COLO668 (cell line): ENCODE results near the gene TEDC2.
"Not testable (repeated sequence)": the region's sequence is repeated elsewhere in the genome, so short reads cannot be mapped to it uniquely, and the experiment has no call there.

Source experiments
- DNase-seq: peaks from one replicate; lab custom pipeline; 2025; ENCODE audit not compliant: unreplicated experiment; lab: John Stamatoyannopoulos, UW

TEDC2 gene

GRCh38 chr16:2437032-2437790, 22.7 kb upstream of the TEDC2 start:
- no peak for DNase-seq

GRCh38 chr16:2438121-2438520, 21.8 kb upstream of the TEDC2 start:
- no peak for DNase-seq

GRCh38 chr16:2439598-2439997, 20.3 kb upstream of the TEDC2 start:
- DNase-seq, result no peak

GRCh38 chr16:2441143-2441804, 18.6 kb upstream of the TEDC2 start:
- not testable (repeated sequence) for DNase-seq

- no peak for DNase-seq
Observed at GRCh38 chr16:2443555-2443954, 16.4 kb upstream of the TEDC2 start.

GRCh38 chr16:2447920-2448583, 11.9 kb upstream of the TEDC2 start:
- no peak for DNase-seq

- DNase-seq, result no peak
Observed at GRCh38 chr16:2449118-2449517, 10.8 kb upstream of the TEDC2 start.

GRCh38 chr16:2450535-2450934, 9.4 kb upstream of the TEDC2 start:
- DNase-seq, result no peak

GRCh38 chr16:2450975-2451381, 8.9 kb upstream of the TEDC2 start:
- DNase-seq, result no peak

- DNase-seq, result no peak
Observed at GRCh38 chr16:2451851-2452320, 8.0 kb upstream of the TEDC2 start.

- DNase-seq, result no peak
Observed at GRCh38 chr16:2452650-2453049, 7.3 kb upstream of the TEDC2 start.

GRCh38 chr16:2455081-2455845, 4.6 kb upstream of the TEDC2 start:
- no peak for DNase-seq

GRCh38 chr16:2456551-2457153, 3.3 kb upstream of the TEDC2 start:
- no peak for DNase-seq

- DNase-seq, result no peak
Observed at GRCh38 chr16:2457267-2457666, 2.6 kb upstream of the TEDC2 start.

GRCh38 chr16:2457946-2458345, 2.0 kb upstream of the TEDC2 start:
- no peak for DNase-seq

- DNase-seq, result no peak
Observed at GRCh38 chr16:2458887-2459646, 842 bp upstream of the TEDC2 start.

- no peak for DNase-seq
Observed at GRCh38 chr16:2460391-2460713, 443 bp downstream of the TEDC2 start.

- no peak for DNase-seq
Observed at GRCh38 chr16:2460916-2461315, 1.0 kb downstream of the TEDC2 start.

GRCh38 chr16:2462031-2462866, 2.3 kb downstream of the TEDC2 start:
- DNase-seq, result no peak
